NCI-H82 treated with DMSO at 0.1 percent for 48 hours (cell line): ENCODE measurements around the gene DRICH1.
"Not testable (repeated sequence)": the region's sequence is repeated elsewhere in the genome, so short reads cannot be mapped to it uniquely, and the experiment has no call there.

ENCODE experiments used
- DNase-seq: peaks from one replicate; lab custom pipeline; 2025; ENCODE audit not compliant: unreplicated experiment; lab: John Stamatoyannopoulos, UW

Gene DRICH1

GRCh38 chr22:23569716-23570115 is 62.4 kb downstream of the DRICH1 start:
- DNase-seq = no peak

- no peak for DNase-seq
Observed at GRCh38 chr22:23569291-23569690, 62.8 kb downstream of the DRICH1 start.

DNA sequence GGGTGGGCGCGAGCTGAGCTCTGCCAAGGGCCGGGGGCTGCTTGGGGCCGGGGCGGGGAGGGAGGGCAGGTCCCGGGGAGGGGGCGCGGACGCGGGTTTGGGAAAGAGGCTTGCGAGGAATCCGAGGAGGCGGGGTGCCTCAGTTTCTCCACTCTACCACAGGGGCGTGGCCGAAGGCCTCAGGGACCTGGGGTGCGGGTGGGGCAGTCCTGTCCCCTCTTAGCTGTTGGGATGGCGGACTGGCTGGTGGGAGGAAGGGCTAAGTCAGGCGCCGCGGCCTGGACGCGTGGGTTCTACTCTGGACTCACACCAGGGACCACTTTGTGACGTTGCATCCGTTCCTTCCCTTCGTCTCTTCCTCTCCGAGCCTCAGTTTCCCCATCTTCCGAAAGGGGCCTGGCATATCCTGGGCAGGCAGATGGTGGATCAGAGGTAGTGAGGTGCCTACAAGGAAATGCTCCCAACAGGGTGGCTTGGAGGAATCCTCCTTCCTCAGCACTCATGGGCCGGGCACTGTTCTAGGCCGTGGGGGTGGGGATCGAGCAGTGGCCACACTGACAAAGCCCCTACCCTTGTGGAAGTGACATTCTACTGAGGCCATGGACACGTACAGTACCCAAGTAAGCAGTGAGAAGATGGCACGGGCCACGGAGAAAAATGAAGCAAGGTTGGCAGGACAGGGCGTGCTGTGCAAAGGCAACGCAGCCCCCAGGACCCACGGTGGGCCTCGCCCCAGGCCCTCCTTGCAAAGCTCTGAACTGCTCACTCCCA is 65.2 kb downstream of the DRICH1 start:
- no peak for DNase-seq

GRCh38 chr22:23565915-23566704 is 66.0 kb downstream of the DRICH1 start:
- no peak for DNase-seq

DNA sequence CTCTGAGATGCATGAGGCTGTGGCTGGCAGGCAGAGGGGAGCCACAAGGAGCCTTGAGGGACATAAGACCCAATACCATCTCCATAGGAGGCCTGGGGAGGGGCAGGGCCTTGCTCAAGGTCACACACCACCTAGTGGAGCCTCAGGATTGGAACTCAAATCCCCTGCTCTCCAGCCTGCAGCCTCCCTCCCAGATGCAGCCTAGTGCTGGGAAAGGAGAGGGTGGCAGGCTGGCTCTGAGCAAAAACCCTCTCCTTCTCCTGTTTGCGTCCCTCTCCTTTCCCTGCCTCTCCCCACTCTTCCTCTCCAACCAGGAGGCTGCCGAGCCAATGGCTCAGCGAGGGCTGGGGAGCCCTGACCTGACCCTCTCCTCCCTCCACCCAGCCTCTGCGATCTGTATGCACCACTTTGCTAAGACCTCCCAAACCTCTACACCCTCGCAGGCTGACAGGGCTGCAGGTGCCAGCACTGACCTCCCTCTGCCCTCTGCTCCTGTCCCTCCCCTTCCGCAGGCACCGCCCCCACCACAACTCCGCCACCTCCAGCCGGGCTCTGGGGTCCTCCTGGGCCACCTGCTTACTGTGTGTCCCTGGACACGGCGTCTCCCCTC is 66.7 kb downstream of the DRICH1 start:
- no peak for DNase-seq

DNA sequence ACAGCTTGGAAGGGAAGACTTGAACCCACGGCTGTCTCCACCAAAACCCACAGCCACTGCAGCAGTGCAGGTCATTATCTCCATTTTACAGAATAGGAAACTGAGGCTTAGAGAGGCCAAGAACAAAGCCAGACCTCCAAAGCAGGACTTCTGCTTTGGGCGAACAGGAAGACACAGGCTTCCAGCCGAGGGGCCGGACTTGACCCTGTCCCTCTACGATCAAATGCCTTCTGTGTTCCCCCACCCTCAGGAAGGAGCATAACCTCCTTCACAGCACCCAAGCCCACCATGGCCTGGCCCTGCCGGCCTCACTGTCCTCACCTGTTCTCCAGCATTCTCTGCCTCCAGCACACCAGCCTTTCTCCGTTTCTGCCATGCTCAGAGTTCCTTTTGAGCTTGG is 67.8 kb downstream of the DRICH1 start:
- DNase-seq = no peak

GRCh38 chr22:23563111-23563510 is 69.0 kb downstream of the DRICH1 start:
- no peak for DNase-seq

DNA sequence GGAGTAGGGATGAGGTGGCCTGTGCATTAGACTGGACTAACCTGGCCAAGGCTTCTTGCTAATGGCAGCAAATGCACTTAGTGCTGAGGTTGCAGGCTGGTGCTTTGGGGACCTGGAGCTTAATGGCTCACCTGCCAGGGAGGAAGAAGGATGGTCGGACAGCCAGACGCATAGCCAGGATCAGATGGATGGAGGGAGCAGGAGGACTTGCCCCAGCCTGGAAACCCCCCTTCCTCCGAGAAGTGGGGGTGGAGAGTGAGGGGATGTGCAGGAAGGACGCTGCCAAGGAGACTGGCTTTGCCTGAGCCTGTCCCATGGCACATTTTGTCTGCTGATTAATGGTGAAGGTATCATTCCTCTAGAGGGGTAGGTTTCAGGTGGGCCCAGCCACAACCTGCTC is 69.9 kb downstream of the DRICH1 start:
- no peak for DNase-seq

DNA sequence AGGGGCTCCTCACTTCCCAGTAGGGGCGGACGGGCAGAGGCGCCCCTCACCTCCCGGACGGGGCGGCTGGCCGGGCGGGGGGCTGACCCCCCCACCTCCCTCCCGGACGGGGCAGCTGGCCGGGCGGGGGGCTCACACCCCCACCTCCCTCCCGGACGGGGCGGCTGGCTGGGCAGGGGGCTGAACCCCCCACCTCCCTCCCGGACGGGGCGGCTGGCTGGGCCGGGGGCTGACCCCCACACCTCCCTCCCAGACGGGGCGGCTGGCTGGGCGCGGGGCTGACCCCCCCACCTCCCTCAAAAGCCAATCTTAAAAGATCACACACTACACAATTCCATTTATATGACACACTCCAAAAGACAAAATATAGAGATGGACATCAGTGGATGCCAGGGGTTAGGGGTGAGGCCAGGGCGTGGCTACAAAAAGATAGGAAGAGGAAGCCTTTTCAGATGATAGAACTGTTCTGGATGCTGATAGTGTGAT is 71.1 kb downstream of the DRICH1 start:
- not testable (repeated sequence) for DNase-seq

GRCh38 chr22:23560215-23560614 is 71.9 kb downstream of the DRICH1 start:
- DNase-seq = not testable (repeated sequence)
